MM.1S (cell line): ENCODE measurements around the gene TSPAN8.

Experiments
- DNase-seq: peaks from one replicate; pipeline ENCODE4 v3.0.0-alpha.2; 2015
- H2AFZ ChIP-seq: fragments of 300-600 bp; sonication (generic); 2 replicates; pipeline ENCODE4 v1.6.0; 2016; ENCODE audit warnings: antibody characterized with exemption, low read length
- H3F3A ChIP-seq: fragments of 300-600 bp; sonication (generic); 2 replicates; pipeline ENCODE4 v1.6.1; 2016; ENCODE audit warnings: mild to moderate bottlenecking, antibody characterized with exemption, low read length, moderate library complexity, mixed read lengths; ENCODE audit not compliant: insufficient read depth
- H3K27ac ChIP-seq: fragments of 300-600 bp; sonication (generic); 2 replicates; pipeline ENCODE4 v1.5.1; 2016; ENCODE audit warnings: mild to moderate bottlenecking, low read length
- H3K27me3 ChIP-seq: fragments of 300-600 bp; sonication (generic); replicated peaks from 2 replicates; pipeline ENCODE4 v1.6.0; 2016; ENCODE audit warnings: low read length; ENCODE audit not compliant: insufficient read depth
- H3K36me3 ChIP-seq: fragments of 300-600 bp; sonication (generic); replicated peaks from 2 replicates; pipeline ENCODE4 v1.6.1; 2016; ENCODE audit warnings: mild to moderate bottlenecking, low read length, mixed read lengths; ENCODE audit not compliant: insufficient read depth
- H3K4me1 ChIP-seq: fragments of 300-600 bp; sonication (generic); 2 replicates; pipeline ENCODE4 v1.6.1; 2016; ENCODE audit warnings: low read length, mixed read lengths
- H3K4me2 ChIP-seq: fragments of 300-600 bp; sonication (generic); 2 replicates; pipeline ENCODE4 v1.6.0; 2016; ENCODE audit warnings: low read depth, low read length
- H3K4me3 ChIP-seq: fragments of 300-600 bp; sonication (generic); 2 replicates; pipeline ENCODE4 v1.5.1; 2016; ENCODE audit warnings: low read length, mixed read lengths
- H3K79me2 ChIP-seq: fragments of 300-600 bp; sonication (generic); 2 replicates; pipeline ENCODE4 v1.6.1; 2016; ENCODE audit warnings: mixed run types, low read length, mixed read lengths
- H3K9ac ChIP-seq: fragments of 300-600 bp; sonication (generic); 2 replicates; pipeline ENCODE4 v1.6.1; 2016; ENCODE audit warnings: low read length, mixed read lengths
- H3K9me2 ChIP-seq: fragments of 300-600 bp; sonication (generic); replicated peaks from 2 replicates; pipeline ENCODE4 v1.6.1; 2016; ENCODE audit warnings: mild to moderate bottlenecking, low read length, mixed read lengths; ENCODE audit not compliant: insufficient read depth
- H3K9me3 ChIP-seq: fragments of 300-600 bp; sonication (generic); replicated peaks from 2 replicates; pipeline ENCODE4 v1.6.1; 2016; ENCODE audit warnings: mild to moderate bottlenecking, low read length, mixed read lengths; ENCODE audit not compliant: insufficient read depth
- H4K20me1 ChIP-seq: fragments of 300-600 bp; sonication (generic); 2 replicates; pipeline ENCODE4 v1.6.1; 2016; ENCODE audit warnings: mild to moderate bottlenecking, low read length, moderate library complexity, mixed read lengths; ENCODE audit not compliant: insufficient read depth
- CTCF ChIP-seq: fragments of 300-600 bp; sonication (generic); IDR thresholded peaks from 2 replicates; pipeline ENCODE4 v1.5.1; 2016; ENCODE audit warnings: antibody characterized with exemption, low read length, mixed read lengths
- EZH2 ChIP-seq: fragments of 300-600 bp; sonication (generic); optimal IDR thresholded peaks from 2 replicates; pipeline ENCODE3; 2017; ENCODE audit warnings: low read depth, mild to moderate bottlenecking, antibody characterized with exemption, low read length, mixed read lengths
- EZH2phosphoT487 ChIP-seq: fragments of 300-600 bp; sonication (generic); IDR thresholded peaks from 2 replicates; pipeline ENCODE4 v1.6.1; 2018; ENCODE audit warnings: antibody characterized with exemption, low read length

The TSPAN8 gene

GRCh38 chr12:71197460-71197859, 39.7 kb upstream of the TSPAN8 start:
- no peaks in the 10 kb centered on the region for H3K27me3 ChIP-seq
- no peaks in the 10 kb centered on the region for H3K79me2 ChIP-seq
- DNase-seq: no peak
- H4K20me1 ChIP-seq: no peaks in the 10 kb centered on the region
- TF ChIP-seq EZH2phosphoT487 (no peak), CTCF (no peak), EZH2 (no peak)
- H3K4me3 ChIP-seq: no peak overlapping the region
- no peak overlapping the region for H3K27ac ChIP-seq
- H3K36me3 ChIP-seq: no peaks in the 10 kb centered on the region
- H2AFZ ChIP-seq: no peak overlapping the region
- no peaks in the 10 kb centered on the region for H3K9me2 ChIP-seq
- H3K9ac ChIP-seq: no peak overlapping the region
- H3K4me2 ChIP-seq: no peak overlapping the region
- no peaks in the 10 kb centered on the region for H3F3A ChIP-seq
- no peaks in the 10 kb centered on the region for H3K4me1 ChIP-seq
- H3K9me3 ChIP-seq: no peaks in the 10 kb centered on the region

- Histone ChIP-seq H2AFZ (no peak overlapping the region), H3K4me2 (no peak overlapping the region), H4K20me1 (no peaks in the 10 kb centered on the region), H3K79me2 (no peaks in the 10 kb centered on the region), H3K4me3 (no peak overlapping the region), H3K9me3 (no peaks in the 10 kb centered on the region), H3K9ac (no peak overlapping the region), H3F3A (no peaks in the 10 kb centered on the region), H3K27me3 (no peaks in the 10 kb centered on the region), H3K36me3 (no peaks in the 10 kb centered on the region), H3K9me2 (no peaks in the 10 kb centered on the region), H3K4me1 (no peaks in the 10 kb centered on the region), H3K27ac (no peak overlapping the region)
- TF ChIP-seq CTCF (no peak), EZH2 (no peak), EZH2phosphoT487 (no peak)
- no peak for DNase-seq
Observed at GRCh38 chr12:71195338-71195896, 37.6 kb upstream of the TSPAN8 start.

GRCh38 chr12:71194657-71195056, 36.9 kb upstream of the TSPAN8 start:
- Histone ChIP-seq H3K9me3 (no peaks in the 10 kb centered on the region), H3K9ac (no peak overlapping the region), H3K27me3 (no peaks in the 10 kb centered on the region), H3F3A (no peaks in the 10 kb centered on the region), H3K4me1 (no peaks in the 10 kb centered on the region), H3K36me3 (no peaks in the 10 kb centered on the region), H3K27ac (no peak overlapping the region), H3K4me3 (no peak overlapping the region), H2AFZ (no peak overlapping the region), H3K9me2 (no peaks in the 10 kb centered on the region), H3K4me2 (no peak overlapping the region), H4K20me1 (no peaks in the 10 kb centered on the region), H3K79me2 (no peaks in the 10 kb centered on the region)
- DNase-seq: no peak
- TF ChIP-seq CTCF (no peak), EZH2 (no peak), EZH2phosphoT487 (no peak)
